Epithelial cell of proximal tubule (primary cell): Measurements from ENCODE around the gene LRCOL1. TPM values are rescaled to one million over a fixed set of nuclear protein-coding genes. Genes with fewer than 3 reads are reported as not detected.

Experiments
- DNase-seq: peaks from one replicate; pipeline ENCODE4 v3.0.0-alpha.2; 2011; ENCODE audit warnings: low read depth
- H3K4me3 ChIP-seq: 2 replicates; pipeline ENCODE4 v1.5.1; 2011; ENCODE audit warnings: low read depth, mild to moderate bottlenecking, low read length
- CTCF ChIP-seq: conservative IDR thresholded peaks from 2 replicates; pipeline ENCODE4 v1.5.1; 2012; ENCODE audit warnings: low read depth, mild to moderate bottlenecking, low read length
- total RNA-seq: library from RNA; depleted of rRNA; stranded (reverse); fragments of >200 nt; gene quantifications from 2 replicates; pipeline ENCODE4 v1.2.3, GENCODE V29; 2015

The LRCOL1 gene
- total RNA-seq, 1 donor from 2014 or later: not detected

GRCh38 chr12:132597333-132598316 is 12.8 kb downstream of the LRCOL1 start:
- no peak for TF ChIP-seq CTCF
- H3K4me3 ChIP-seq: peak overlapping the region; percentile 57
- DNase-seq: no peak

GRCh38 chr12:132596016-132596415 is 14.4 kb downstream of the LRCOL1 start:
- no peak for TF ChIP-seq CTCF
- no peak overlapping the region for H3K4me3 ChIP-seq
- DNase-seq: no peak

GRCh38 chr12:132595183-132595582 is 15.2 kb downstream of the LRCOL1 start:
- no peak for TF ChIP-seq CTCF
- H3K4me3 ChIP-seq: no peak overlapping the region
- no peak for DNase-seq

- TF ChIP-seq CTCF: no peak
- DNase-seq: peak; percentile 74
- H3K4me3 ChIP-seq: no peak overlapping the region
Observed at GRCh38 chr12:132593938-132594358, 16.4 kb downstream of the LRCOL1 start.

GRCh38 chr12:132593521-132593920 is 16.9 kb downstream of the LRCOL1 start:
- TF ChIP-seq CTCF: no peak
- no peak overlapping the region for H3K4me3 ChIP-seq
- DNase-seq: no peak

GRCh38 chr12:132593071-132593470 is 17.3 kb downstream of the LRCOL1 start:
- DNase-seq: no peak
- no peak overlapping the region for H3K4me3 ChIP-seq
- no peak for TF ChIP-seq CTCF
